Measurements from ENCODE around the gene PPCDC. TPM values are rescaled to one million over a fixed set of nuclear protein-coding genes. Genes with fewer than 3 reads are reported as not detected.

PPCDC gene
- total RNA-seq, 1 donor from 2014 or later: 4.7 TPM

GRCh38 chr15:74994236-74994635 is 29.2 kb upstream of the PPCDC start:
- H3K9ac ChIP-seq (ENCODE audit: low read depth in 1 of 3, low read length in 3 of 3): no peak overlapping the region
- H3K4me1 ChIP-seq (ENCODE audit: control insufficient read depth in 3 of 3, insufficient read depth in 3 of 3, low read length in 3 of 3): peaks cover 13 to 15% (median 13%) of the 10 kb centered on the region in 3 donors
- H3K36me3 ChIP-seq (ENCODE audit: control insufficient read depth in 3 of 3, insufficient read depth in 3 of 3, low read length in 3 of 3): no peaks in the 10 kb centered on the region
- no peaks in the 10 kb centered on the region for H3K9me3 ChIP-seq (ENCODE audit: control insufficient read depth in 3 of 3, low read length in 3 of 3)
- H3K27ac ChIP-seq (ENCODE audit: low read depth, low read length): no peak overlapping the region
- H3K27me3 ChIP-seq (ENCODE audit: control insufficient read depth in 3 of 3, insufficient read depth in 3 of 3, low read length in 3 of 3): peaks cover 23 to 36% (median 26%) of the 10 kb centered on the region in 3 donors
- no peak overlapping the region for H3K4me3 ChIP-seq (ENCODE audit: low read length in 3 of 3)

- Histone ChIP-seq H3K9me3 (ENCODE audit: control insufficient read depth in 3 of 3, low read length in 3 of 3) (no peaks in the 10 kb centered on the region), H3K4me3 (ENCODE audit: low read length in 3 of 3) (peak overlapping the region in 2 of 3 donors; percentile 30 to 50), H3K27me3 (ENCODE audit: control insufficient read depth in 3 of 3, insufficient read depth in 3 of 3, low read length in 3 of 3) (peaks cover 23 to 37% (median 26%) of the 10 kb centered on the region in 3 donors), H3K9ac (ENCODE audit: low read depth in 1 of 3, low read length in 3 of 3) (no peak overlapping the region), H3K4me1 (ENCODE audit: control insufficient read depth in 3 of 3, insufficient read depth in 3 of 3, low read length in 3 of 3) (peaks cover 13 to 15% (median 13%) of the 10 kb centered on the region in 3 donors), H3K27ac (ENCODE audit: low read depth, low read length) (no peak overlapping the region), H3K36me3 (ENCODE audit: control insufficient read depth in 3 of 3, insufficient read depth in 3 of 3, low read length in 3 of 3) (no peaks in the 10 kb centered on the region)
Measured at GRCh38 chr15:74994685-74995084, 28.7 kb upstream of the PPCDC start.

GRCh38 chr15:74995182-74995778 is 28.1 kb upstream of the PPCDC start, which contains the start of gene SCAMP5:
Gene SCAMP5, plus strand, starts transcription at chr15:74995563. Its CDS starts 16,277 bp downstream, at chr15:75011840.
- H3K4me3 ChIP-seq (ENCODE audit: low read length in 3 of 3): peak within 1 kb of the TSS; percentile 73 to 75 (median 75)
- no peak within 1 kb of the TSS for H3K27ac ChIP-seq (ENCODE audit: low read depth, low read length)
- peaks cover 13 to 15% (median 13%) of the 10 kb centered on the region in 3 donors for H3K4me1 ChIP-seq (ENCODE audit: control insufficient read depth in 3 of 3, insufficient read depth in 3 of 3, low read length in 3 of 3)
- no peaks in the 10 kb centered on the region for H3K36me3 ChIP-seq (ENCODE audit: control insufficient read depth in 3 of 3, insufficient read depth in 3 of 3, low read length in 3 of 3)
- H3K9ac ChIP-seq (ENCODE audit: low read depth in 1 of 3, low read length in 3 of 3): peak within 1 kb of the TSS in 2 of 3 donors; percentile 23 to 62
- no peaks in the 10 kb centered on the region for H3K9me3 ChIP-seq (ENCODE audit: control insufficient read depth in 3 of 3, low read length in 3 of 3)
- H3K27me3 ChIP-seq (ENCODE audit: control insufficient read depth in 3 of 3, insufficient read depth in 3 of 3, low read length in 3 of 3): peaks cover 23 to 37% (median 26%) of the 10 kb centered on the region in 3 donors

GRCh38 chr15:74995779-74996765 is 27.3 kb upstream of the PPCDC start:
- peak overlapping the region in 2 of 3 donors; percentile 23 to 62 for H3K9ac ChIP-seq (ENCODE audit: low read depth in 1 of 3, low read length in 3 of 3)
- H3K9me3 ChIP-seq (ENCODE audit: control insufficient read depth in 3 of 3, low read length in 3 of 3): no peaks in the 10 kb centered on the region
- peaks cover 13 to 15% (median 13%) of the 10 kb centered on the region in 3 donors for H3K4me1 ChIP-seq (ENCODE audit: control insufficient read depth in 3 of 3, insufficient read depth in 3 of 3, low read length in 3 of 3)
- no peak overlapping the region for H3K27ac ChIP-seq (ENCODE audit: low read depth, low read length)
- H3K27me3 ChIP-seq (ENCODE audit: control insufficient read depth in 3 of 3, insufficient read depth in 3 of 3, low read length in 3 of 3): peaks cover 20 to 37% (median 26%) of the 10 kb centered on the region in 3 donors
- H3K4me3 ChIP-seq (ENCODE audit: low read length in 3 of 3): peak overlapping the region; percentile 73 to 75 (median 75)
- no peaks in the 10 kb centered on the region for H3K36me3 ChIP-seq (ENCODE audit: control insufficient read depth in 3 of 3, insufficient read depth in 3 of 3, low read length in 3 of 3)

- Histone ChIP-seq H3K27me3 (ENCODE audit: control insufficient read depth in 3 of 3, insufficient read depth in 3 of 3, low read length in 3 of 3) (peaks cover 20 to 36% (median 26%) of the 10 kb centered on the region in 3 donors), H3K4me1 (ENCODE audit: control insufficient read depth in 3 of 3, insufficient read depth in 3 of 3, low read length in 3 of 3) (peaks cover 13 to 15% (median 13%) of the 10 kb centered on the region in 3 donors), H3K9ac (ENCODE audit: low read depth in 1 of 3, low read length in 3 of 3) (no peak overlapping the region), H3K27ac (ENCODE audit: low read depth, low read length) (no peak overlapping the region), H3K4me3 (ENCODE audit: low read length in 3 of 3) (no peak overlapping the region), H3K36me3 (ENCODE audit: control insufficient read depth in 3 of 3, insufficient read depth in 3 of 3, low read length in 3 of 3) (no peaks in the 10 kb centered on the region), H3K9me3 (ENCODE audit: control insufficient read depth in 3 of 3, low read length in 3 of 3) (no peaks in the 10 kb centered on the region)
Measured at GRCh38 chr15:74997141-74997540, 26.2 kb upstream of the PPCDC start.

- Histone ChIP-seq H3K4me1 (ENCODE audit: control insufficient read depth in 3 of 3, insufficient read depth in 3 of 3, low read length in 3 of 3) (peaks cover 13 to 15% (median 13%) of the 10 kb centered on the region in 3 donors), H3K9ac (ENCODE audit: low read depth in 1 of 3, low read length in 3 of 3) (no peak overlapping the region), H3K9me3 (ENCODE audit: control insufficient read depth in 3 of 3, low read length in 3 of 3) (no peaks in the 10 kb centered on the region), H3K36me3 (ENCODE audit: control insufficient read depth in 3 of 3, insufficient read depth in 3 of 3, low read length in 3 of 3) (no peaks in the 10 kb centered on the region), H3K27me3 (ENCODE audit: control insufficient read depth in 3 of 3, insufficient read depth in 3 of 3, low read length in 3 of 3) (peaks cover 20 to 38% (median 26%) of the 10 kb centered on the region in 3 donors), H3K27ac (ENCODE audit: low read depth, low read length) (no peak overlapping the region), H3K4me3 (ENCODE audit: low read length in 3 of 3) (no peak overlapping the region)
Measured at GRCh38 chr15:74997543-74997942, 25.8 kb upstream of the PPCDC start.

- no peaks in the 10 kb centered on the region for H3K9me3 ChIP-seq (ENCODE audit: control insufficient read depth in 3 of 3, low read length in 3 of 3)
- H3K27me3 ChIP-seq (ENCODE audit: control insufficient read depth in 3 of 3, insufficient read depth in 3 of 3, low read length in 3 of 3): peaks cover 17 to 32% (median 22%) of the 10 kb centered on the region in 3 donors
- no peak overlapping the region for H3K4me3 ChIP-seq (ENCODE audit: low read length in 3 of 3)
- H3K9ac ChIP-seq (ENCODE audit: low read depth in 1 of 3, low read length in 3 of 3): no peak overlapping the region
- no peak overlapping the region for H3K27ac ChIP-seq (ENCODE audit: low read depth, low read length)
- peaks cover 4 to 7% (median 5%) of the 10 kb centered on the region in 3 donors for H3K4me1 ChIP-seq (ENCODE audit: control insufficient read depth in 3 of 3, insufficient read depth in 3 of 3, low read length in 3 of 3)
- H3K36me3 ChIP-seq (ENCODE audit: control insufficient read depth in 3 of 3, insufficient read depth in 3 of 3, low read length in 3 of 3): no peaks in the 10 kb centered on the region
Measured at GRCh38 chr15:75001310-75001709, 22.1 kb upstream of the PPCDC start.

GRCh38 chr15:75002398-75002797 is 21.0 kb upstream of the PPCDC start:
- Histone ChIP-seq H3K27ac (ENCODE audit: low read depth, low read length) (no peak overlapping the region), H3K4me3 (ENCODE audit: low read length in 3 of 3) (no peak overlapping the region), H3K36me3 (ENCODE audit: control insufficient read depth in 3 of 3, insufficient read depth in 3 of 3, low read length in 3 of 3) (no peaks in the 10 kb centered on the region), H3K9me3 (ENCODE audit: control insufficient read depth in 3 of 3, low read length in 3 of 3) (no peaks in the 10 kb centered on the region), H3K9ac (ENCODE audit: low read depth in 1 of 3, low read length in 3 of 3) (no peak overlapping the region), H3K27me3 (ENCODE audit: control insufficient read depth in 3 of 3, insufficient read depth in 3 of 3, low read length in 3 of 3) (peaks cover 6 to 21% (median 12%) of the 10 kb centered on the region in 3 donors), H3K4me1 (ENCODE audit: control insufficient read depth in 3 of 3, insufficient read depth in 3 of 3, low read length in 3 of 3) (peaks cover 0 to 1% (median 0%) of the 10 kb centered on the region in 3 donors)

GRCh38 chr15:75007216-75007615 is 16.2 kb upstream of the PPCDC start:
- Histone ChIP-seq H3K9me3 (ENCODE audit: control insufficient read depth in 3 of 3, low read length in 3 of 3) (no peaks in the 10 kb centered on the region), H3K9ac (ENCODE audit: low read depth in 1 of 3, low read length in 3 of 3) (no peak overlapping the region), H3K36me3 (ENCODE audit: control insufficient read depth in 3 of 3, insufficient read depth in 3 of 3, low read length in 3 of 3) (no peaks in the 10 kb centered on the region), H3K27me3 (ENCODE audit: control insufficient read depth in 3 of 3, insufficient read depth in 3 of 3, low read length in 3 of 3) (peaks cover 0 to 7% (median 2%) of the 10 kb centered on the region in 3 donors), H3K4me3 (ENCODE audit: low read length in 3 of 3) (no peak overlapping the region), H3K27ac (ENCODE audit: low read depth, low read length) (no peak overlapping the region), H3K4me1 (ENCODE audit: control insufficient read depth in 3 of 3, insufficient read depth in 3 of 3, low read length in 3 of 3) (no peaks in the 10 kb centered on the region)

Data from skeletal muscle tissue (tissue), 4 donors.